Measurements from ENCODE around the gene TEX55. TPM values are rescaled to one million over a fixed set of nuclear protein-coding genes. Genes with fewer than 3 reads are reported as not detected.
"Not testable (repeated sequence)": the region's sequence is repeated elsewhere in the genome, so short reads cannot be mapped to it uniquely, and the experiment has no call there.

TEX55 gene
- total RNA-seq, 1 donor from 2014 or later, result not detected

DNA sequence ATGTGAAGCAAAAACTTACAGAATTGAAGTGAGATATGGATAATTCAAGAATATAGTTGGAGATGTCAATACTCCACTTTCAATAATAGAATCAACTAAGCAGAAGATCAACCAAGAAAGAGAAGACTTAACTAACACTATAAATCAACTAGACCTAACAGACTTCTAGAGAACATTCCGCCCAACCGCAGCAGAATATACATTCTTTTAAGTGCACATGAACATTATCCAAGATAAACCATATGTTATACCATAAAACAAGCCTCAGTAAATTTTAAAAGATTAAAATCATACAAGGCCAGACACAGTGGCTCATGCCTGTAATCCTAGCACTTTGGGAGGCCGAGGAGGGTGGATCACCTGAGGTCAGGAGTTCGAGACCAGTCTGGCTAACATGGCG is 5.5 kb upstream of the TEX55 start:
- intact Hi-C loops (cut with micrococcal nuclease), result loop anchor here (10.0 kb wide), 2 partner anchors 214 to 544 kb away; no protein-coding TSS in a partner anchor
- no peaks in the 10 kb centered on the region for H3K4me1 Mint-ChIP-seq (ENCODE audit: low read depth)

DNA sequence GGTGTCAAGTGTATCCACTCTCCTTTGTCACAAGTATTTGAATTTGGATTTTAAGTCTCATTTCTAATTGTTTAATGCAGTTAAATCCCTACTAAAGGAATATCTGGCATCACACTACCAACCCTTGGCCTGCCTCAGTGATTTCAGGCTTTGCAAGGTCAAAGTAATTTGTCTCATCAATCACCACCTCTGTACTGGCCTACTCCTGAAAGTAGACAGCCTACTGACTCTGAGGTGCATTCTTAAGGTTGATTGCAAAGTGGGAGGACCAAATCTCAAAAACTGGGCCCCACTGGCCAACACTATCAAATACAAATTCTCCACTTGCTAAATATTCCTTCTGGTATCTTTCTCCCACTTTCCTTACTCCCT is 851 bp upstream of the TEX55 start:
- no peak for DNase-seq (ENCODE audit: low spot score)
- Mint-ChIP-seq H3K4me3 (ENCODE audit: low read depth) (no peak overlapping the region), H3K36me3 (ENCODE audit: low read depth) (no peaks in the 10 kb centered on the region), H3K9me3 (no peaks in the 10 kb centered on the region), H3K27me3 (ENCODE audit: low read depth) (no peaks in the 10 kb centered on the region), H3K27ac (no peak overlapping the region), H3K4me1 (ENCODE audit: low read depth) (no peaks in the 10 kb centered on the region)
- intact Hi-C loops (cut with micrococcal nuclease), result loop anchor here (1.0 to 10.0 kb wide), 3 partner anchors 96 to 540 kb away; no protein-coding TSS in a partner anchor

More for the DNA sequence above, 5.5 kb upstream of the TEX55 start:
- no peaks in the 10 kb centered on the region for H3K27me3 Mint-ChIP-seq (ENCODE audit: low read depth)
- no peak overlapping the region for H3K4me3 Mint-ChIP-seq (ENCODE audit: low read depth)
- no peaks in the 10 kb centered on the region for H3K9me3 Mint-ChIP-seq
- no peaks in the 10 kb centered on the region for H3K36me3 Mint-ChIP-seq (ENCODE audit: low read depth)
- DNase-seq (ENCODE audit: low spot score), result no peak
- H3K27ac Mint-ChIP-seq, result no peak overlapping the region

DNA sequence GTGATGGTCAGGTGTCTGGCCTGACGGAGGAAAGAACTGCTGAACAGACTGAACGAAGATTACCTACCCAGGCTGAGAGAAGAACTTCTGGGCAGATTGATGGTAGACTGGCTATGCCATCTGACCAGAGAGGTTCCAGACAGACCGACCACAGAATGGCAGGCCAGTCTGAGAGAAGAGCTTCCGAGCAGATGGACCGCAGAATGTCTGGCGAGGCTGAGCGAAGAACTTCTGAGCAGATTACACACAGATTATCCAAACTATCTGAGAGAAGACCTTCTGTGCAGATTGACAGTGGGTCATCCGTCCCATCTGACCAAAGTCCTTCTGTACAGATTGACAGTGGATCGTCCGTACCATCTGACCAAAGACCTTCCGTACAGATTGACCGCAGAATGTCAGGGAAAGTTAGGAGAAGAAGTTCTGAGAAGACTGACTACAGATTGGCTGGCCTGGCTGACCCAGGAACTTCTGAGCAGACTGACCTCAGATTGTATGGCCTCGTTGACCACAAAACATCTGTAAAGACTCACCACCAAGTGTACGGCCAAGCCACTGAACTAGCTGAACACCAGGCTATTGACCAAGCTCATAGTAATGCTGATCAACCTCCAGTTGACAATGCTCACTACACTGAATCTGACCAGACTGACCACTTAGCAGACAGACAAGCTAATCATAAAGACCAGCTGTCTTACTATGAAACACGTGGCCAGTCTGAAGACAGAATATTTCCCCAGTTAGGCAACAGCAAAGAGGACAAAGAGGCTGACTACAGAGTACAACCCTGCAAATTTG is 812 bp downstream of the TEX55 start:
- Mint-ChIP-seq H3K9me3 (no peaks in the 10 kb centered on the region), H3K36me3 (ENCODE audit: low read depth) (no peaks in the 10 kb centered on the region), H3K27me3 (ENCODE audit: low read depth) (no peaks in the 10 kb centered on the region), H3K4me1 (ENCODE audit: low read depth) (no peaks in the 10 kb centered on the region), H3K4me3 (ENCODE audit: low read depth) (no peak overlapping the region), H3K27ac (no peak overlapping the region)
- intact Hi-C loops (cut with micrococcal nuclease), result loop anchor here (10.0 kb wide), 2 partner anchors 208 to 538 kb away; no protein-coding TSS in a partner anchor
- no peak for DNase-seq (ENCODE audit: low spot score)

DNA sequence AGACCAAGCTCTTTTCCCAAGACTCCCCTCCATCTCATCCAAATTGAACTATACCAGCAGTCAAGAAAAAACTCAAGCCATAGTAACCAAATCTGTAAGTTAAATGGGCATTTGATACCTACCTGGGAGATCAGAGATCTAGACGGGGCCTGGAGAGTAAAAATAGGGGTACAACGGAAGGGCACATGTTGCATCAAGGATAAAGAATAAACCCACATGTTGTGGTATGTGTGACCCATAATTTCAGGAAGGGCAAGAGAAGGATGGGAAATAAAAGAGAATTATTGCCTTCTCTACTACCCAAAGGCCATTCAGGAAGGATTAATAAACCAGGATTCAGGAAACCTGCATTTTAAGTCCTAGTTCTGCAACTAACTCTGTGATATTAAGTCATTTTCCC is 1.5 kb downstream of the TEX55 start:
- DNase-seq (ENCODE audit: low spot score), result no peak
- Mint-ChIP-seq H3K4me3 (ENCODE audit: low read depth) (no peak overlapping the region), H3K36me3 (ENCODE audit: low read depth) (no peaks in the 10 kb centered on the region), H3K4me1 (ENCODE audit: low read depth) (no peaks in the 10 kb centered on the region), H3K27ac (no peak overlapping the region), H3K27me3 (ENCODE audit: low read depth) (peaks cover 2% of the 10 kb centered on the region), H3K9me3 (no peaks in the 10 kb centered on the region)
- intact Hi-C loops (cut with micrococcal nuclease), result loop anchor here (10.0 kb wide), 2 partner anchors 207 to 537 kb away; no protein-coding TSS in a partner anchor

DNA sequence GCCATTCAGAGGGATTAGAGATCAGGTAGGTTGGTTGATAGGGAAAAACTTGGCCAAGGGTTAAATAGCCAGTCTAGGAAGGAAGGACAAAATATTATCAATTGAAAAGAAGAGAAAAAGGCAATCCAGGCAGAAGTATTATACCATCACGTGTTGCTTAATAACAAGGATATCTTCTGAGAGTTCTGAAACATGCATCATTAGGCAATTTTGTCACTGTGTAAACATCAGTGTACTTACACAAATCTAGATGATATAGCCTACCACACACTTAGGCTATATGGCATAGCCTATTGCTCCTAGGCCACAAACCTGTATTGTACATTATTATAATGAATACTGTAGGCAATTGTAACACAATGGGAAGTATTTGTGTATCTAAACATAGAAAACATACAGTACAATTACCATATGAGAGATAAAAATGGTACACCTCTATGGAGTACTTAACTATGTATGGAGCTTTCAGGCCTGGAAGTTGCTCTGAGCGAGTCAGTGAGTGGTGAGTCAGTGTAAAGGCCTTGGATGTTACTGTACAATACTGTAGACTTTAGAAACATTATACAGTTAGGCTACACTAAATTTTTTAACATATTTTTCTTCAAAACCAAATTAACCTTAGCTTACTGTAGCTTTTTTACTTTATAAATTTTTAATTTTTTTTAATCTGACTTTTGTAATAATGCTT is 2.7 kb downstream of the TEX55 start:
- Mint-ChIP-seq H3K27me3 (ENCODE audit: low read depth) (peaks cover 2% of the 10 kb centered on the region), H3K9me3 (peaks cover 4% of the 10 kb centered on the region), H3K4me3 (ENCODE audit: low read depth) (no peak overlapping the region), H3K36me3 (ENCODE audit: low read depth) (no peaks in the 10 kb centered on the region), H3K27ac (no peak overlapping the region), H3K4me1 (ENCODE audit: low read depth) (no peaks in the 10 kb centered on the region)
- no peak for DNase-seq (ENCODE audit: low spot score)
- intact Hi-C loops (cut with micrococcal nuclease), result loop anchor here (10.0 kb wide), 2 partner anchors 206 to 536 kb away; no protein-coding TSS in a partner anchor

DNA sequence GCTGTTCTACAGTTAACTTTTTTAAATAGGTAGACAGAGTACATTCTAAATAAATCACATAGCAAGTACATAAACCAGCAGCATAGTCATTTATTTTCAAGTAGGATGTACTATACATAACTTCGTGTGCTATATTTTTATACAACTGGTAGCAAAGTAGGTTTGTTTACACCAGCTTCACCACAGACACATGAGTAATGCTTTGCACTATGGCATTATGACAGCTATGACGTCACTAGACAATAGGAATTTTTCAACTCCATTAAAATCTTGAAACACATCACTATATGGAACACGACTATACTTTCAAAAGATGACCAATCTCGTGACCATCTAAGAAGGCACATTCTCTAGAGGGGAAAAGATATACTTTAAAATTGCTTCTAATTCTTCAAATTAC is 3.5 kb downstream of the TEX55 start:
- H3K4me1 Mint-ChIP-seq (ENCODE audit: low read depth), result no peaks in the 10 kb centered on the region
- peaks cover 2% of the 10 kb centered on the region for H3K27me3 Mint-ChIP-seq (ENCODE audit: low read depth)
- no peak overlapping the region for H3K4me3 Mint-ChIP-seq (ENCODE audit: low read depth)
- no peaks in the 10 kb centered on the region for H3K36me3 Mint-ChIP-seq (ENCODE audit: low read depth)
- DNase-seq (ENCODE audit: low spot score), result no peak
- peaks cover 13% of the 10 kb centered on the region for H3K9me3 Mint-ChIP-seq
- intact Hi-C loops (cut with micrococcal nuclease), result loop anchor here (10.0 kb wide), 2 partner anchors 205 to 535 kb away; no protein-coding TSS in a partner anchor
- H3K27ac Mint-ChIP-seq, result no peak overlapping the region

DNA sequence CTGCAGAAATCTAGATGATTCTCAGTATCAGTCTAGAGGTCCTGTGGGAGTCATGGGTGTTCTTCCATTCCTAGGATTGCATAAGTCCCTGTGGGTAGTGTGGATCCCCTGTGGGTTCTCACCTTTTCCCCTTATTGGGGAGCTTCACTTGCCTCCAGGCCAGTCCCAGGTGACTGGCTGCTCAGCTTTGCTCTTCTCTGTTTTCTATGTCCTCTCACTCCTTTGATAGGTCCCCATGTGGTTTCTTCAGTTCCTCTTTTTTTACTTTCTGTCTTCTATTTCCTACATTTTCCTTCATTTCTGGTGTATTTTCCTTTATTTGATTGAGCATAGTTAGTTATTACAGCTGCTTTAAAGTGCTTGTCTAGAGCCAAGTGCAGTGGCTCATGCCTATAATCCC is 10.9 kb downstream of the TEX55 start:
- peaks cover 22% of the 10 kb centered on the region for H3K9me3 Mint-ChIP-seq
- intact Hi-C loops (cut with micrococcal nuclease), result no loop called here
- H3K4me1 Mint-ChIP-seq (ENCODE audit: low read depth), result no peaks in the 10 kb centered on the region
- H3K27ac Mint-ChIP-seq, result no peak overlapping the region
- no peak for DNase-seq (ENCODE audit: low spot score)
- H3K4me3 Mint-ChIP-seq (ENCODE audit: low read depth), result no peak overlapping the region
- H3K27me3 Mint-ChIP-seq (ENCODE audit: low read depth), result peaks cover 5% of the 10 kb centered on the region
- H3K36me3 Mint-ChIP-seq (ENCODE audit: low read depth), result no peaks in the 10 kb centered on the region

DNA sequence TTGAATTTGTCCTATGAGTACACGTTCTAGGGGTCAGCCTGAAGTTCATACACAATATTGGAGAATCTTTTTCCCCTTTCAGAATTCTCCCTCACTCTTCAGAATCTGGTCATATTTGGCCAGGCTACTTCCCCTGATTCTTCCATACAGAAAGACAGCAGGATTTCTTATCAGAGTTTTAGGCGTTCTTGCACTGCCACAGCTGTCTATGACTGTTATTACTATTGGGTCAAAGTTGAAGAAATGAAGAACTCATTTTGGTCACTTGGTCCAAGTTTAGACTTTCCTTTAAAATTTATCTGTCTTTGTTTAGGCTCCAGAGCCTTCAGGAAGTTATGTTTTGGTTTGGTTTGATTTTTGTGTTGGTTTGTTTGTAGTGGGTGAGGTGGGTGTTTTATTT is 12.0 kb downstream of the TEX55 start:
- DNase-seq (ENCODE audit: low spot score), result no peak
- peaks cover 3% of the 10 kb centered on the region for H3K27me3 Mint-ChIP-seq (ENCODE audit: low read depth)
- no peaks in the 10 kb centered on the region for H3K4me1 Mint-ChIP-seq (ENCODE audit: low read depth)
- H3K36me3 Mint-ChIP-seq (ENCODE audit: low read depth), result no peaks in the 10 kb centered on the region
- intact Hi-C loops (cut with micrococcal nuclease), result no loop called here
- no peak overlapping the region for H3K4me3 Mint-ChIP-seq (ENCODE audit: low read depth)
- H3K9me3 Mint-ChIP-seq, result peaks cover 22% of the 10 kb centered on the region
- no peak overlapping the region for H3K27ac Mint-ChIP-seq

DNA sequence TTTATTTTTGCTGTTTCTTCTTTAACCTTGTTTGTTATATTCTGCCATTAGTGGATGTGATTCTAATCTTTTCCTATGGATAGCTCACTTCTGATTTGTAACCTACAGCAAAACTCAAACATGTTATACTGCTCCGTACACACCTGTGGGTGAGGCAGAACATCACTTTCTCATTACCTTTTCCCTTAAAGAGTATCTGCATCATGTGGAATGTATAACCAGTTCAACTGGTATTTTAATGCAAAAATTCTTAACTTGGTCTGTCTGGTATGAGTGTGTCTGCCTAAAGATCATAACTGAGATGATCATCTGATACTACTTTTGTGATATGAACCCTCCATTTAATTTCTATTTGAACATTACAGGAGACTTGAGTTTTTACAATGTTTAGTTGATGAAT is 14.4 kb downstream of the TEX55 start:
- DNase-seq (ENCODE audit: low spot score), result no peak
- Mint-ChIP-seq H3K4me3 (ENCODE audit: low read depth) (no peak overlapping the region), H3K27ac (no peak overlapping the region), H3K4me1 (ENCODE audit: low read depth) (no peaks in the 10 kb centered on the region), H3K36me3 (ENCODE audit: low read depth) (no peaks in the 10 kb centered on the region), H3K9me3 (peaks cover under 1% of the 10 kb centered on the region), H3K27me3 (ENCODE audit: low read depth) (peaks cover 3% of the 10 kb centered on the region)
- intact Hi-C loops (cut with micrococcal nuclease), result no loop called here

DNA sequence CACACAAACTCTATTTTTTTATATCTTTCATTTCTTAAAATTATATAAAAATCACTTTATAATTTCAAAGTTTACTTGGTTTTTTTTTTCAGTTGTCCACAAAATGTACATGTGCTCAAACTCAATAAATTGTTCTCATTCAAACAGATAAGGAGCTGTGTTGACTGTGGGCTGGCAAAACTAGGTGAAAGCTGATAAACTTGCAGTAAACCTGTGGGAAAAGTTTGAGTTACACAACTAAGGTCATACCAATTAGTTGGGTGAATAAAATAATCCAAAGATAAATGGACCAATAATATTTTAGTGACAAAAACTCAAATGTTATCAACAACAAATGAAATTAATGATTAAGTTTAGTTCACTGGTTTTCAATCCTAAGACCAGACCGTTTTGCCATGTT is 14.8 kb downstream of the TEX55 start:
- Mint-ChIP-seq H3K4me3 (ENCODE audit: low read depth) (no peak overlapping the region), H3K4me1 (ENCODE audit: low read depth) (no peaks in the 10 kb centered on the region), H3K9me3 (no peaks in the 10 kb centered on the region), H3K27me3 (ENCODE audit: low read depth) (peaks cover 3% of the 10 kb centered on the region), H3K36me3 (ENCODE audit: low read depth) (no peaks in the 10 kb centered on the region), H3K27ac (no peak overlapping the region)
- no peak for DNase-seq (ENCODE audit: low spot score)
- intact Hi-C loops (cut with micrococcal nuclease), result no loop called here

DNA sequence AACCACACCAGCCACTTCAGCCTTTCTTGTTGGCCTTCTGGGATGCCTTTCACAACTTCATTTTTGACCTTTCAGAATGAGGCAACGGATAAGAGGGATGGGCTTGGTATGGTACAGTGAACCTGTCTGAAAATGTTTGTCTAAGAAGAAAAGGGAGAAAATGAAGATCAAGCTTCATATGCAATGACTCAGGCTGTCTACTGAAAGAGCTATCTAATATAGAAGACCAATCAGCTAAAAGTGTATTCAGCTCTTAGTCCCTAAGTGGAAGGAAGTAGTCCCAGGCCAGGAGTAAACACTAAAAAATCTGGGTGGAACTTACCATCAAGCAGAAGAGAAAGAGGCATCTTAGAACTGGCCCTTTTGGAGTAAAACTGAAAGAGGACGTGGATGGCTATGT is 15.3 kb downstream of the TEX55 start:
- no peaks in the 10 kb centered on the region for H3K4me1 Mint-ChIP-seq (ENCODE audit: low read depth)

DNA sequence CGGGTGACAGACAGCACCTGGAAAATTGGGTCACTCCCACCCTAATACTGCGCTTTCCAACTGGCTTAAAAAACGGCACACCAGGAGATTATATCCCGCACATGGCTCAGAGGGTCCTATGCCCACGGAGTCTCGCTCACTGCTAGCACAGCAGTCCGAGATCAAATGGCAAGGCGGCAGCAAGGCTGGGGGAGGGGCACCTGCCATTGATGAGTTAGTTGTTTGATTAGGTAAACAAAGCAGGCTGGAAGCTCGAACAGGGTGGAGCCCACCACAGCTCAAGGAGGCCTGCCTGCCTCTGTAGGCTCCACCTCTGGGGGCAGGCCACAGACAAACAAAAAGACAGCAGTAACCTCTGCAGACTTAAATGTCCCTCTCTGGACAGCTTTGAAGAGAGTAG is 18.8 kb downstream of the TEX55 start:
- H3K27ac Mint-ChIP-seq; H3K36me3 Mint-ChIP-seq (ENCODE audit: low read depth); intact Hi-C loops (cut with micrococcal nuclease); H3K4me3 Mint-ChIP-seq (ENCODE audit: low read depth); DNase-seq (ENCODE audit: low spot score); H3K4me1 Mint-ChIP-seq (ENCODE audit: low read depth); H3K27me3 Mint-ChIP-seq (ENCODE audit: low read depth); H3K9me3 Mint-ChIP-seq: not testable (repeated sequence)

More for the DNA sequence above, 15.3 kb downstream of the TEX55 start:
- DNase-seq (ENCODE audit: low spot score), result no peak
- no peak overlapping the region for H3K4me3 Mint-ChIP-seq (ENCODE audit: low read depth)
- intact Hi-C loops (cut with micrococcal nuclease), result no loop called here
- no peak overlapping the region for H3K27ac Mint-ChIP-seq
- peaks cover 3% of the 10 kb centered on the region for H3K27me3 Mint-ChIP-seq (ENCODE audit: low read depth)
- no peaks in the 10 kb centered on the region for H3K36me3 Mint-ChIP-seq (ENCODE audit: low read depth)
- H3K9me3 Mint-ChIP-seq, result no peaks in the 10 kb centered on the region

DNA sequence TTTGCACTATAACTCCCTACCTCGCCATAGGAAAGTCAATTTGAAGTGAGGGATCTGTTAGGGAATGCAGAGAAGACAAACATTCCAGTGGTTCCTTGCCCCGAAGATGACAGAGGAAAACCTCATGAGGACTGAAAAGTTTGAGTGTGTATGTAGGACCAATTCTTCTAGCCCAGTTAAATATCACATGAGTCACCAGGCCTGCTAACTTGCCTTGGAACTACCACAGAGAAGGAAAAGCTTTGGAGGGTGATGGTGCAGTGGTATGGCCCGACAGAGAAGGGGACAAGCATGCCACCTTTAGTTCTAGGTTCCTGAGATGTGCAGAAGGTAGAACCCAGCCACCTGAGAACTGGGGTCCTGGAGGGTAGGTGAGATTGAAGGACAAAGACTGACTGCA is 24.9 kb downstream of the TEX55 start:
- Mint-ChIP-seq H3K36me3 (ENCODE audit: low read depth) (no peaks in the 10 kb centered on the region), H3K27ac (no peak overlapping the region), H3K27me3 (ENCODE audit: low read depth) (peaks cover 6% of the 10 kb centered on the region), H3K4me3 (ENCODE audit: low read depth) (no peak overlapping the region), H3K9me3 (no peaks in the 10 kb centered on the region), H3K4me1 (ENCODE audit: low read depth) (no peaks in the 10 kb centered on the region)
- no peak for DNase-seq (ENCODE audit: low spot score)
- intact Hi-C loops (cut with micrococcal nuclease), result no loop called here

Measured in activated T-helper 2 cell treated with anti-CD3 and anti-CD28 coated beads, Interferon-gamma antibody, Interleukin-2, Interleukin-4, amounts not matched to agents 10 μg/mL and 5 μg/mL and 100 μg/mL, durations not matched to agents 14 hours and 24 hours and 36 hours (primary cell).